ENCODE results near the gene DEF6.

The DEF6 gene

DNA sequence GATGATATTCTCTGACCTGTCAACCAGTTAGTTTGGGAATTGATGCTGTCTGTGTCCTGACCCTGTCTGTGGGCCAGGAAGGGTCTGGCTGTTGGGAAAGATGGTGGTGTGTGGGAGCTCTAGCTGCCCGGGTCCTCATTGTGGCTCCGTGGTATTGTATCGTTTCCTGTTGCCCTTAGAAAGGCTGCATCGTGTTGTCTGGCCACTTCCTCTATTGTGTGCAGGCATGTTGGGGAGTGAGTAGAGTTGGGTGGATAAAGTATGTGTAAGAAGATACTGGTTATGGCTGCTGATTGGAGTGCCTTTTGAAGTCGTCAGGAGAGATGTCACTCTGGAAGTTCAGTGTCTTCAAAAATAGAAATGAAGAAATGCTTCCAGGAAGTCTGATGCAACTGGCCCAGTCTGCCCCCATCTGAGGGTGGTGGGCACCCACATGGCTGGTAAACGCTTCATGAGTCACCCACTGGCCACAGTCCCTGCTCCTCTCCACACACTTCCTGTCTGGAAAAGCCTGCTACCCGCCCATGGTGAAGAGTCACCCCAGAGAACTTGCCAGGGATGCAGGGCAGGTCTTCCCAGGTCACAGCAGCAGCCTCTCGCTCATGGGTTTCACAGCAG is 72.6 kb downstream of the DEF6 start:
- peak in 37 of 58 donors; percentile 8 to 69 (median 38) for DNase-seq

DNA sequence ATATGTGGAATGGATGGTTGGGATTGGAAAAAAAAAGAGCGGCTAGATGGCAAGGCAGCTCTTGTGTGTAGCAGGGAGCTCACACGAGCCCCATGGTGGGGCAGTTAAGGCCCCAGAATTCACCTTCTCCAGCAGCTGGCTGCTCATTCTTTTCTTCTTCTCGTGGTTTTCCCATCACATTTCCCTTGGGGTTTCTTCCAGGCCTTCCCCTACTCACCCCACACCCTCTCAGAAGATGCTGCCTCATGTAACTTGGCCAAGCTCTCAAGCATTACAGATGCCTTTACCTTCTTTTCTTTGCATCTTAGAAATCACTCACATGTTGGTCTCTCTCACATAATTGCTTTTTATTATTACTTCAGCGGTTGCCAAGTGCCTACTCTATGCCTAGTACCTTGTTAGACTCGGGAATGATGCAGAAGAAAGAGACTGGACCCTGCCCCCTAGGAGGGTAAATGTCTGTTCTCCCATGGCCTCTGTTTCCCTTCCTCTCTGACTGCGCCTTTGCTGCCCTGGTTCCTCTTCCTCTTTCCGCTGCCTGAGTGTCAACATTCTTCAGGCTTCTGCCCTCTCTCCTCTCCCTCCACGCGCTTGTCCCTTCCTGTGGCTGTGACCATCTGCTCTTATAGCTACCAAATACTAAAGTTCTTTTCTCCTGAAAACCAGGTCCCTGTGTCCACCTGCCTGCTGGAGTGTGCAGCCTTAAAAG is 73.3 kb downstream of the DEF6 start:
- peak in 16 of 58 donors; percentile 2 to 43 (median 28) for DNase-seq
